A673 (cell line): ENCODE results near the gene STEAP1B.

Experiments
- CTCF ChIP-seq: fragments of 300-800, 200-600 bp; sonication (generic); conservative IDR thresholded peaks from 2 replicates; pipeline ENCODE4 v1.5.1; 2017; ENCODE audit warnings: low read depth, mild to moderate bottlenecking, antibody characterized with exemption, low read length, moderate library complexity, mixed read lengths
- EZH2 ChIP-seq: fragments of 200-600 bp; sonication (generic); IDR thresholded peaks from 2 replicates; pipeline ENCODE4 v1.6.1; 2017; ENCODE audit warnings: borderline replicate concordance, low read depth, mild to moderate bottlenecking, mixed read lengths, antibody characterized with exemption, low read length; ENCODE audit not compliant: poor library complexity, severe bottlenecking

- TF ChIP-seq EZH2 (no peak), CTCF (no peak)
These were observed 121.6 kb downstream of the STEAP1B start for GRCh38 chr7:22378199-22378980.
